Astrocyte of the cerebellum (primary cell): Measurements from ENCODE around the gene PIP5K1B.

Experiments
- DNase-seq: peaks from one replicate; pipeline ENCODE4 v3.0.0-alpha.2; 2011; ENCODE audit warnings: low read depth
- H3K4me3 ChIP-seq: 2 replicates; pipeline ENCODE4 v1.5.1; 2011; ENCODE audit warnings: mild to moderate bottlenecking, low read depth, low read length, moderate library complexity
- in situ Hi-C: cut with HindIII; loops from 2 replicates; pipeline ENCODE4 v1.10.0; 2017; ENCODE audit warnings: low sequenced_read_pairs
- TF ChIP-seq, protein P1 (sequence below): IDR thresholded peaks from 2 replicates; pipeline ENCODE4 v1.5.1; 2012; ENCODE audit warnings: low read length, low read depth, moderate library complexity, mild to moderate bottlenecking; ENCODE audit errors: missing control alignments

Gene PIP5K1B

DNA sequence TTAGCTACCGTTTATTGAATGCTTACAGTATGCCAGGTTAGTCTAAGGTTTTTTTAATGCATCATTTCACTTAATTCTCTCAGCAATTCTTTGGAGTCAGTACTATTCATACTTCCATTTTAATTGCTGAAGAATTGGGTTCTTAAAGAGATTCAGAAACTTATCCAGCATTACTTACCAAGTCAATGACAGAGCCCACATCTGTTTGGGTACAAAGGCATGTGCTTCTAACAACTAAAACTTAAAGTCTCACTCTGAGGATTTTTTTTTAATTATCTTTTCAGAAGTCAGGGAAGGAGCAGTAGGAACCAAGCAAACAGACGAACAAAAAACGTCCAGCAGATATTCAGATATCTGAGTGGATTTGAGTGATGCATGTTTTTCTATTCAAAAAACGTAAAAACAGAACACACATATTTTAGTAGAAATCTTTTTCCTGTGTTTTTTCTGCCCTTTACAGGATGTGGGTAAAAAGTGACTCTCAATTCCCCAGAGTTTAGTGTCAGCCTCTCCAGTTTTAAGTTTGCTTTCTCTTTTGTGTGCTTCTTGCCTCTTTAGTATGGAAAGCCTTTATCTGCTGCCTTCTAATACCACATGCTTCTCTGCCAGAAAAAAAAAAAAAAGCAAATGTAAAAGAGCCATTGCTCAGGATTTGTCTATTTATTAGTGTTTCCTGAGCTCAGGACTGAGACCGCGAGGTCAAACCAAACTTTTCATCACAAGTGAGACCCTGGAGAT lies 190.9 kb downstream of the PIP5K1B start:
- TF ChIP-seq, protein P1, sequence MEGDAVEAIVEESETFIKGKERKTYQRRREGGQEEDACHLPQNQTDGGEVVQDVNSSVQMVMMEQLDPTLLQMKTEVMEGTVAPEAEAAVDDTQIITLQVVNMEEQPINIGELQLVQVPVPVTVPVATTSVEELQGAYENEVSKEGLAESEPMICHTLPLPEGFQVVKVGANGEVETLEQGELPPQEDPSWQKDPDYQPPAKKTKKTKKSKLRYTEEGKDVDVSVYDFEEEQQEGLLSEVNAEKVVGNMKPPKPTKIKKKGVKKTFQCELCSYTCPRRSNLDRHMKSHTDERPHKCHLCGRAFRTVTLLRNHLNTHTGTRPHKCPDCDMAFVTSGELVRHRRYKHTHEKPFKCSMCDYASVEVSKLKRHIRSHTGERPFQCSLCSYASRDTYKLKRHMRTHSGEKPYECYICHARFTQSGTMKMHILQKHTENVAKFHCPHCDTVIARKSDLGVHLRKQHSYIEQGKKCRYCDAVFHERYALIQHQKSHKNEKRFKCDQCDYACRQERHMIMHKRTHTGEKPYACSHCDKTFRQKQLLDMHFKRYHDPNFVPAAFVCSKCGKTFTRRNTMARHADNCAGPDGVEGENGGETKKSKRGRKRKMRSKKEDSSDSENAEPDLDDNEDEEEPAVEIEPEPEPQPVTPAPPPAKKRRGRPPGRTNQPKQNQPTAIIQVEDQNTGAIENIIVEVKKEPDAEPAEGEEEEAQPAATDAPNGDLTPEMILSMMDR, result no peak
- H3K4me3 ChIP-seq, result no peak overlapping the region
- no peak for DNase-seq
- in situ Hi-C loops, result loop anchor here (25.0 kb wide), 1 partner anchor 359 kb away; the partner anchor contains the start of gene TMEM252

DNA sequence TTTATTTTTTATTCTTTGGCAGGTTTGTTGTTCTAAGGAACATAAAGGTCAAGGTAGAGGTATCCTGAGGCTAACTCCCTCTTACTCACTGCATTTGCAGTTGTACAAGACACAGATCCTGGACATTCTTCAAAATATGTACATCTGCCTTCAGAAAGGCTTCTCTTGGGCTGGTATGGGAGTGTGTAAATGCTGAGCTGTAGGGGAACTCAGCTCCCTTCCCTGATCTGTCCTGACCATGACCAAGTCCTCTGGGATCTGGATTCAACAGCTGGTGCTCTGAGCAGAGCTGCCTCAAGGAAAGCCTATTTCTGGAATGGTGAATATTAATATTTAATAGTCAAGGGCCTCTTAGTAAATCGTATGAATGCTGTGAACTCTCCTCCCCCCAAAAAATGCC lies 191.4 kb downstream of the PIP5K1B start:
- H3K4me3 ChIP-seq, result no peak overlapping the region
- in situ Hi-C loops, result loop anchor here (25.0 kb wide), 1 partner anchor 359 kb away; the partner anchor contains the start of gene TMEM252
- DNase-seq, result no peak
- TF ChIP-seq, protein P1, result no peak

DNA sequence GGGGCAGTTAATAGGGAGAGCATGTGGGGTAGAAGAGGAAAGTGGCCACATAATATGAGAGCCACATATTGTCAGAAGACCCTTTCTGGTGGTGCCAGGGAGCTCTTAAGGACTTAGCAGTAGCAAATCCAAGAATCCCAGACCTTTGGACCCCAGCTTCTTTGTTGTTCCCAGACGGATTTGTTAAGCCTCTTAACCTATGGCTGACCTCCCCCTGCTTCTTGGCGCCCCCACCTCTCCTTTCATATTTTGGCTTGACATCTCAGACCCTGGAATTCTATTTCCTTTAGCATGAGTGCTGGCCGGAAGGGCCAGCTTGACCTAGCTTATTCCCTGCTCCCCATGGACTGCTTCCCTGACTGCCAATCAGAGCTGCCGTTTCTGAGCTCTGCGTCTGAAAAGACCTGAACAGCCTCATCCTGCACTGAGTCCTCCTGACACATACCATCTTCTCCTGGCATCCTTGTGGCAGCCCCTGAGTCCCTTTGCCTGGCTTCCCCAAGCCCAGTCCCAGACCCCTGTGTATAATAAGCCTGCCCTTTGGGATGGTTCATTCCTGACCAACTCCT lies 192.6 kb downstream of the PIP5K1B start:
- in situ Hi-C loops, result loop anchor here (25.0 kb wide), 1 partner anchor 360 kb away; the partner anchor contains the start of gene TMEM252
- DNase-seq, result no peak
- H3K4me3 ChIP-seq, result no peak overlapping the region
- TF ChIP-seq, protein P1, result no peak

DNA sequence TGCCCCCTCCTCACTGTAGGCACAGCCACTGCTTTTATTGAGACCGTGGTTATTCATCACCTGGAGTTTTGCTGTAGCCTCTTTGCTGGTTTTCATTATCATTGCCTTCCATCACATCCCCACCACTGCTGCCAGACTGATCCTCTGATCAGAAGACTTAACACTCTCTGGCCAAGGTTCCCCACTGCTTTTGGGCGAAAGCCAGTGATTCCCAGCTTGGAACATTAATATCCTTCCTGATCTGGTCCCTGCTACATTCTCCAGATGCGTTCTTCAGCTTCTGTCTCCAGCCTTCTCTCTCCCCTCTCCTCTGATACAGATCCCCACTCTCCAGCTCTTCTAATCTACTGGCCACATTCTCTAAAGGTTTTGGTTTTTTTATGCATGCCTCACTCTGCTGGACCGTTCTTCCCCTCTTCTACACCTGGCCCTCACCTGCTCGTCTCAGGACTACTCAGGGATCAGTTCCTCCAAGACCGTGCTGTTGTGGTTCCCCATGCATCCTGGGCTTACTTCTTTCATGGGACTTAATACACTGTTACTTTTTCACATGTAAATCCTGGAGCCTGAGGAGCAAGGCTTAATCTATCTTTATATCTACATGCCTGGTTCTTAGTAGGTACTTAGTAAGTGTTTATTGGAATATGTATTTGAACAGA lies 193.9 kb downstream of the PIP5K1B start:
- TF ChIP-seq, protein P1, result no peak
- H3K4me3 ChIP-seq, result no peak overlapping the region
- in situ Hi-C loops, result loop anchor here (25.0 kb wide), 1 partner anchor 362 kb away; the partner anchor contains the start of gene TMEM252
- no peak for DNase-seq

DNA sequence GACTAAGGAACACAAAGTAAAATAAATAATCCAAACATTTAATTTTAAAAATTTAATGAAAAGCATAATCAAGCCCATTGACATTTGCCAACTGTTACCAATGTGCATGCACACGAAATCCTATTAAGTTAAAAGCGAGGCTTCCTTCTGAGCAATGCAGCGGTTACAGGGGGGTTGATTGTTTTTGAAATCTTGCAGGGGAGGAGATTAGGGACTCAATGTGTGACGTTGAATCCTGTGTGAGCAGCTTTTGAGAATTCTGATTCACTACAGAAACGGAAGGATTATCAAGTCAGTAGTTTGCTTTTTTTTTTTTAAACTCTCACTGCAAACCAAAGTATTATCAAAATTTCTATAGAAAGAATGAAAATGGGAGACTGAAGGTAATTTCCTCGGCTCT lies 199.4 kb downstream of the PIP5K1B start:
- in situ Hi-C loops, result no loop called here
- H3K4me3 ChIP-seq, result no peak overlapping the region
- no peak for DNase-seq
- TF ChIP-seq, protein P1, result no peak

DNA sequence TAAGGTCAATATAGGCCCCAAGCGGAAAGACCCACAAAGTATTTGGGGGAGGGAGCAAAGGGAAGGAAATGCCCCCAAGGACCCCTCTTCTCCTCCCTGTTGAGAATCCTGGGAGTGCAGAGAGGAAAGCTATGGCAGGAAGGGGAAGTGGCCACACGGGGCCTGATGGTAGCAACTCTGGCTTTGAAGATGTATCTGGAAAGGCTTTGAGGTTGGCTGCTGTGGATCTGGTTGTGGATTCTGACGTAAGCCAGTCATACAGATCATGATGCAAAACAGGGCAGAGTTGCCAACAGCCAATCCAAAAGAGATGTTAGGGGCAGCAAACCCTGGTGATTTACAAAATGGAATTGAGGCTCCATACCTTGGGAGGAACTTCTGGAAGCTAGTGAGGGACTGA lies 200.1 kb downstream of the PIP5K1B start:
- no peak overlapping the region for H3K4me3 ChIP-seq
- DNase-seq, result no peak
- in situ Hi-C loops, result loop anchor here (5.0 kb wide), 1 partner anchor 98 kb away; no protein-coding TSS in a partner anchor
- TF ChIP-seq, protein P1, result no peak
